ENCODE measurements around the gene PLCB1. TPM values are rescaled to one million over a fixed set of nuclear protein-coding genes. Genes with fewer than 3 reads are reported as not detected.
A peak's percentile ranks its signal among the peaks of the same experiment; 100 is the strongest.

PLCB1 gene
- 1 to 10 TPM; 3.1 to 3.6 TPM for total RNA-seq

- Mint-ChIP-seq H3K27ac (peak within 1 kb of the TSS; percentile 27), H3K27me3 (peaks cover 33% of the 10 kb centered on the region)
- intact Hi-C loops (cut with micrococcal nuclease) = loop anchor here (2.0 to 5.0 kb wide), 3 partner anchors 173 to 590 kb away; no protein-coding TSS in a partner anchor
These were observed at the start of gene PLCB1 for GRCh38 chr20:8131598-8132483. TSS of gene PLCB1 (plus strand) at chr20:8132266. CDS start at chr20:8132652, 386 bp downstream.

GRCh38 chr20:8082989-8083388 lies 49.1 kb upstream of the PLCB1 start:
- intact Hi-C loops (cut with micrococcal nuclease) = no loop called here
- Mint-ChIP-seq H3K36me3 (ENCODE audit: low read depth) (no peaks in the 10 kb centered on the region), H3K27ac (no peak overlapping the region), H3K27me3 (peaks cover under 1% of the 10 kb centered on the region), H3K9me3 (no peaks in the 10 kb centered on the region), H3K4me3 (no peak overlapping the region), H3K4me1 (ENCODE audit: low read depth) (no peaks in the 10 kb centered on the region)
- no peak for TF ChIP-seq CTCF (IDR thresholded peaks at IDR 0.05)
- ATAC-seq (no peak), DNase-seq (no peak)
- CTCF ChIA-PET = interaction anchor here (1.7 kb wide), 1 partner anchor 39 kb away, joined by 7 read pairs; no protein-coding TSS in a partner anchor
- POLR2A ChIA-PET = no interaction called here

More at GRCh38 chr20:8131598-8132483, at the start of gene PLCB1:
- Mint-ChIP-seq H3K9me3 (no peaks in the 10 kb centered on the region), H3K36me3 (ENCODE audit: low read depth) (no peaks in the 10 kb centered on the region), H3K4me1 (ENCODE audit: low read depth) (peaks cover 26% of the 10 kb centered on the region), H3K4me3 (peak within 1 kb of the TSS; percentile 76)
- CTCF ChIA-PET = interaction anchor here (0.6 to 6.7 kb wide), 23 partner anchors 9 to 603 kb away, joined by 3 to 56 read pairs (median 4); no protein-coding TSS in a partner anchor
- DNase-seq (peak; percentile 86), ATAC-seq (peak; percentile 93)
- TF ChIP-seq CTCF (IDR thresholded peaks at IDR 0.05) = peak; percentile 73
- POLR2A ChIA-PET = no interaction called here

- CTCF ChIA-PET = interaction anchor here (1.3 kb wide), 1 partner anchor 8 kb away, joined by 4 read pairs; no protein-coding TSS in a partner anchor
These were observed 42.4 kb upstream of the PLCB1 start for GRCh38 chr20:8089668-8090067.

GRCh38 chr20:8094415-8094818 lies 37.6 kb upstream of the PLCB1 start:
- Mint-ChIP-seq H3K4me1 (ENCODE audit: low read depth) (no peaks in the 10 kb centered on the region), H3K27ac (no peak overlapping the region), H3K4me3 (no peak overlapping the region), H3K36me3 (ENCODE audit: low read depth) (no peaks in the 10 kb centered on the region), H3K27me3 (peaks cover 22% of the 10 kb centered on the region), H3K9me3 (no peaks in the 10 kb centered on the region)
- TF ChIP-seq CTCF (IDR thresholded peaks at IDR 0.05) = no peak
- DNase-seq (no peak), ATAC-seq (no peak)
- intact Hi-C loops (cut with micrococcal nuclease) = no loop called here
- CTCF ChIA-PET = no interaction called here
- POLR2A ChIA-PET = no interaction called here

More at GRCh38 chr20:8089668-8090067, 42.4 kb upstream of the PLCB1 start:
- Mint-ChIP-seq H3K36me3 (ENCODE audit: low read depth) (no peaks in the 10 kb centered on the region), H3K27ac (no peak overlapping the region), H3K4me1 (ENCODE audit: low read depth) (no peaks in the 10 kb centered on the region), H3K27me3 (peaks cover 19% of the 10 kb centered on the region), H3K9me3 (no peaks in the 10 kb centered on the region), H3K4me3 (no peak overlapping the region)
- DNase-seq = no peak
- POLR2A ChIA-PET = no interaction called here
- no peak for TF ChIP-seq CTCF (IDR thresholded peaks at IDR 0.05)
- intact Hi-C loops (cut with micrococcal nuclease) = no loop called here
- no peak for ATAC-seq

- no peaks in the 10 kb centered on the region for H3K9me3 Mint-ChIP-seq
- H3K4me3 Mint-ChIP-seq = no peak overlapping the region
- TF ChIP-seq CTCF (IDR thresholded peaks at IDR 0.05) = no peak
- no peaks in the 10 kb centered on the region for H3K36me3 Mint-ChIP-seq (ENCODE audit: low read depth)
- POLR2A ChIA-PET = no interaction called here
- H3K27ac Mint-ChIP-seq = no peak overlapping the region
- DNase-seq (no peak), ATAC-seq (no peak)
- H3K27me3 Mint-ChIP-seq = peaks cover 19% of the 10 kb centered on the region
- CTCF ChIA-PET = no interaction called here
- no peaks in the 10 kb centered on the region for H3K4me1 Mint-ChIP-seq (ENCODE audit: low read depth)
- intact Hi-C loops (cut with micrococcal nuclease) = no loop called here
These were observed 37.2 kb upstream of the PLCB1 start for GRCh38 chr20:8094850-8095249.
